ENCODE data around the gene GRM1.

Gene GRM1

DNA sequence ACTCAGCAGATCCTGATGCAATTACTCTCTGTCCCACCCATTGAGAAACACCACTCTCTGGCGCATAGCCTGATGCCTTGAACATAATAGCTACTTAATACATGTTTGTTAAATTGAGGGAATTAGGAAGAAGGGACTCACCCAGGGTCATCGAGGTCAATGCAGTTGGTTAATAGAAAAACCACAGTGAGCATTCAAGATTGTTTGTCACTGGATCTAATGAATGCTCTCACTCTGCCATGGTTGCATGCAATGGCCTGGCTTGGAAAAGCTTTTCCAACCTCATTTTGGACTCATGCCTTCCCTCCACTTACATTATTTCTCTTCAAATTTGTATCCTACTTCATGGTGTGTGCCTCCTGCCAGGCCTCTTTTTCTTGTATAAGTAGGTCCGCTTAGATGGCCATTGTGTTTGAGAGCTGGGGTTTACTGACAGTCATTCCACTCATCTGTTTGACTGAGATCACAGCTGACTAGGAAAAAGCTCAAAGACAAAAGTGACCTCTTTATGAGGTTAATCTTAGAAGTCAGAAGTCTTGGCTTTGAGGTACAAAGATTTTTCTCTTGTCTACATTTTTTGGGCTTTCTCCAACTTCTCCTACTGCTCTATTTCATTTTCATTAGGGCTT lies 360.0 kb downstream of the GRM1 start:
- no peak for DNase-seq (ENCODE audit: low read depth)

DNA sequence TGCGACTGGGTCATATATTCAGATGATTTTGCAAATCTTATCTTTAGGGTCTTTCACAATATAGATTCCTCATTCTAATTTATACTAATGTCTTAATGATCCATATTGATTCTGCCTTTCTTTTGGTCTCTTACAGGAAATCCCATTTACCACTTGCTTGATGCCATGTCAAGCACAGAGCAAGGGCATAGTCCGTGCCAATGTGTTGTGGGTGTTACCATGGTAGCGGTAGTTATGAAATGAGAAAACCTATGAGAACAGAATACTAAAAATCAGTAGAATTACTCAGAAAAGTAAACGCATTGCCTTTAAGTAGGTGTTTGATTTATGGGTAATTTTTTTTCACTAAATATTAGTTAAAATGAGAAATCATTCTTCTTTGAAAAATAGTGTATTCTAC lies 360.9 kb downstream of the GRM1 start:
- DNase-seq (ENCODE audit: low read depth), result no peak

DNA sequence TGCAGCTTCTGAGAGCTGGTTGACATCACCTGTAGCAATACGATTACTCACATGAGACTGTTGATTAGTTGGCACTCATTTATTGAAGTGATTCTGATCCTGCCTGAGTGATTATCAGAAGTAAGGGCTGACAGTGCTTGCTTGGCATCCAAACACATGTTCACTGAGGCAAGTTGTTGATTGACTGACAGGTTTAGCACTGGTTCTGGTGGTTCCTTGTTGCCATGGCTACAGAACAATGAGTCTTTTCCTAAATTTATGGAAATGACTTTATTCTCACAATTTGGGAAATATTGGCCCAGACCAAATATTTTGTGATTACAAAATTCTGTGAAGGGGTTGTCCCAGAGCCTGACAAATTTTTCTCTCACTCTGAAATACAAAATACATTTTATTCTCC lies 368.8 kb downstream of the GRM1 start:
- no peak for DNase-seq (ENCODE audit: low read depth)

DNA sequence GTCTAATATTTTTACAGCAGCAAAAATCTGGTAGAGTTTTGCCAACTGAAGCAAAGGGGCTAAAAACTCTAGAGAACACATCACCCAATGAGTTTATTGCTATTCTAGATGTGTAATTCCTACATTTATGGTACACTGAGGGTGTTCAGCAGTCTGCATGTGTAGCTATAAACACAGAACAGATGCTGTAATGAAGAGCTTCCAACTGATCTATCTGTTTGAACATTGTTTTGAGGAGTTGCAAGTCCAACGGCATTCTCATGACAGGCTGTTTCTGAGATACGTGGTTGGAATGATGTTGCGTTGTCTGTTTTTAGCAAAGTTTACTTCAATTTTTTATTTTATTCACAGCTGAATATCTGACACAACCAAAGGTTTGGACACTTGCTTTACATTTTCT lies 373.6 kb downstream of the GRM1 start:
- DNase-seq (ENCODE audit: low read depth), result no peak

GRCh38 chr6:146408583-146408982 lies 379.7 kb downstream of the GRM1 start:
- no peak for DNase-seq (ENCODE audit: low read depth)

DNA sequence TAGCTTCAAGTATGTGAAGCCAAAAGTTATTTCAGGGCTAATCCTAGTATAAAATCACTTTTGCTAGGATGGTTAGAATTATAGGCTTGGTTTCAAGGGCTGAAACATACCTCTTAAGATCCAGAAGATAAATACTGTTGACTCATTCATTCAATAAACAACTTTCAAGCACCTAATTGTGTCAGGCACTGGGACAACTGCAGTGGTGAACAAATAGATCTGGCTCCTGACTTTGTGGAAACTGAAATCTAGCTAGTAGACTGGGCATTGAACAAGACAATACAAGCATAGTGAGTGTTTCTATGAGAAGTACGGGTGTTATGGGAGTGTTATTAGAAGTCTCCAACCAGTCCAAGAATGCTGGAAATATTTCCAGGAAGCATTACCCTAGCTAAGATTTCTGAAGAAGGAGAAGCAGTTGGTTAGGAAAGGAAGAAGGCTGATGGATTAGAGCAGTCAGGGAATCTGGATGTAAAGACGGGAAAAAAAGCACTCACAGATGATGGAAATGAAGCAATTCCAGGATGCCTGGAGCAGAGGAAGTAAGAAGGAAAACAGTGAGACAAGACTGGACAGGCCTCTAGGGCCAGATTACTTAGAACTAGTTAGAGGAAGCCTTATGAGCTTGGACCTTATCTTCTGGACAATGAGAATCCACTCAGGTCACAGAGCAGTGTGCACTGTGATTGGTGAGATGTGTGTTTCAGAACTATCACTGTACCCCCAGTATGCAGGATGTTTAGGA lies 382.2 kb downstream of the GRM1 start:
- no peak for DNase-seq (ENCODE audit: low read depth)

DNA sequence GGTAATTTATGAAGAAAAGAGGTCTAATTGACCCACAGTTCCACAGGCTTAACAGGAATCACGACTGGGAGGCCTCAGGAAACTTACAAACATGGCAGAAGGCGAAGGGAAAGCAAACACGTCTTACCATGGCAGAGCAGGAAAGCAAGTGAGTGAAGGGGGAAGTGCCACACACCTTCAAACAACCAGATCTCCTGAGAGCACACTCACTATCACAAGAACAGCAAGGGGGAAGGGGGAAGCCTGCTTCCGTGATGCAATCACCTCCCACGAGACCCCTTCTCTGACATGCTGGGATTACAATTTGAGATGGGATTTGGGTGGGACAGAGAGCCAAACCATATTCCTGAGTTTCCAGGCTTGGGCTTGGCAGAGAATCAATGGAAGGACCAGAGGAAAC lies 390.7 kb downstream of the GRM1 start:
- no peak for DNase-seq (ENCODE audit: low read depth)

GRCh38 chr6:146420255-146420654 lies 391.4 kb downstream of the GRM1 start:
- no peak for DNase-seq (ENCODE audit: low read depth)

DNA sequence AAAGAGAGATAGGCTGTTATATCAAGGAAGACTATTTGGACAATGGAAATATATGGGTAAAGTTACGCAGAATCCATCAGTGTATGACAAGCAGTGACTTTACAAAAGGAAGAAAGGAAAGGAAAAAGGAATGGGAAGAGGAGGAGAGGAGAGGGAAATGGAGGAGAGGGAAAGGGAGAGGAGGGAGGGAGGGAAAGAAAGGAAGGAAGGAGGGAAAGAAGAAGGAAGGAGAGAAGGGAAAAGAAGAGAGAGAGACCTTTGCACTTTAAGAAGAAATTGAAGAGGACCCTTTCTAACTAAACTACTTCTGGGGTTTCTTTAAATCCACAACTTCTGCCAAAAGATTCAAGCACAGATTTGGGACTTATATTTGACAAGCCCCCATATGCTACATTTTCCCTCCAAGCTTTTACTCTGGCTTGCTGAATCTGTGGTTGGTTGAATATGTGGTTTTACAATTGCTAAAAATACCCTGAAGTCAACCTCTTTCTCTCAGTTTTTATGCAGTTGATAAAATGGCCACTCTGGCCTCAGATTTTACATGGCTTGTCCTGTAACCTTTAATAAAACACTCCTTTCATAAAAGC lies 394.0 kb downstream of the GRM1 start:
- no peak for DNase-seq (ENCODE audit: low read depth)

DNA sequence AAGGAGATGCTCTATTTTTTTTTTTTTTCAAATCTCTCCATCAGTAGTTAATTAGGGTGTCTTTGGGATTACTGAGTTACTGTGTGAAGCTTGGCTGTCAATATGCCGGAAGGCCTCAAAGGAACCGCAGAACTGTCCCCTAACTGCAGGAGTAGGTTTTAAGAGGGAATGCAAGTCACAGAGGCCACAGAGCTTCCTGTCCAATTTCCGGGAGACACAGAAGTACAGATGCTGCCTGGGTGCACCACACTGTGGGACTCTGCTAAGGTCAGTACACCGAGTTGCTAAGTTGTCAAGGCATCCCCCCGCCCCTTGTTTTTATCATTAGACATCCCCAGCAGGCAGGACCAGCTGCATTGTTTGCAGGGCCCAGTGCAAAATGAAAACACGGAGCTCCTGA lies 394.6 kb downstream of the GRM1 start:
- DNase-seq (ENCODE audit: low read depth), result no peak

DNA sequence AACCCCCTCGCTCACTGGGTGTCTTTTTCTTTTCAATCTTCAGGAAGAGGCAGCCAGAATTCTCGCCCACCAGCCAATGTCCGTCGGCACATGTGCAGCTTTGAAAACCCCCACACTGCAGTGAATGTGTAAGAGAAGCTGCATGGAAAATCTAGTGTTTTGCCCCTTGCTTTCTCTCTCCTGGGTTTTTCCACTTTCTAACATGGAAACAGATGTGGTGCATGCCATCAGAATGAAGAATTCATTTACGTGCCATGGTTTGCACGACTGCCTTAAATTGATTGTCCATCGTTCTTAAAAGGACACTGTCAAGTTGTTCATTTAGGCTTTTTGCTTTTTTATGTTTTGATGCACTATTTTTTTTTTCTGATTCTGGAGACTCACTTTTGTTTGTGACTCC lies 397.7 kb downstream of the GRM1 start:
- DNase-seq (ENCODE audit: low read depth), result no peak

GRCh38 chr6:146429831-146430230 lies 401.0 kb downstream of the GRM1 start:
- DNase-seq (ENCODE audit: low read depth), result no peak

DNA sequence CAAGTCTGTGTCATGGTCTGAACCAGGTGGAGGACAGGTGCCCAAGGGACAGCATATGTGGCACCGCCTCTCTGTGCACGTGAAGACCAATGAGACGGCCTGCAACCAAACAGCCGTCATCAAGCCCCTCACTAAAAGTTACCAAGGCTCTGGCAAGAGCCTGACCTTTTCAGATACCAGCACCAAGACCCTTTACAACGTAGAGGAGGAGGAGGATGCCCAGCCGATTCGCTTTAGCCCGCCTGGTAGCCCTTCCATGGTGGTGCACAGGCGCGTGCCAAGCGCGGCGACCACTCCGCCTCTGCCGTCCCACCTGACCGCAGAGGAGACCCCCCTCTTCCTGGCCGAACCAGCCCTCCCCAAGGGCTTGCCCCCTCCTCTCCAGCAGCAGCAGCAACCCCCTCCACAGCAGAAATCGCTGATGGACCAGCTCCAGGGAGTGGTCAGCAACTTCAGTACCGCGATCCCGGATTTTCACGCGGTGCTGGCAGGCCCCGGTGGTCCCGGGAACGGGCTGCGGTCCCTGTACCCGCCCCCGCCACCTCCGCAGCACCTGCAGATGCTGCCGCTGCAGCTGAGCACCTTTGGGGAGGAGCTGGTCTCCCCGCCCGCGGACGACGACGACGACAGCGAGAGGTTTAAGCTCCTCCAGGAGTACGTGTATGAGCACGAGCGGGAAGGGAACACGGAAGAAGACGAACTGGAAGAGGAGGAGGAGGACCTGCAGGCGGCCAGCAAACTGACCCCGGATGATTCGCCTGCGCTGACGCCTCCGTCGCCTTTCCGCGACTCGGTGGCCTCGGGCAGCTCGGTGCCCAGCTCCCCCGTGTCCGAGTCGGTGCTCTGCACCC lies 405.2 kb downstream of the GRM1 start:
- DNase-seq (ENCODE audit: low read depth), result no peak

GRCh38 chr6:146434732-146435390 lies 406.0 kb downstream of the GRM1 start:
- DNase-seq (ENCODE audit: low read depth), result no peak

DNA sequence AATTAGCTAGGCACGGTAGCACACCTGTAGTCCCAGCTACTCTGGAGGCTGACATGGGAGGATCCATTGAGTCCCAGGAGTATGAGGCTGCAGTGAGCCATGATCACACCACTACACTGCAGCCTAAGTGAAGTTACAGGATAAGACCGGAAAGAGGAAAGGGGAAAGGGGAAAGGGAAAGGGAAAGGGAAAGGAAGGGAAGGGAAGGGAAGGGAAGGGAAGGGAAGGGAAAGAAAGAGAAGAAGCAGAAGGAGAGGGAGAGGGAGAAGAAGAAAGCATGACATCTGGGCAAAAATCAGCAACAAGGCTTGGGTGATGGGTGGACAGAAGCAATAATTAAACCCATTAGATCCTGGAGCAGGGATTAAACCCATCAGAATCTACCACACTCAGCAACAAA lies 413.0 kb downstream of the GRM1 start:
- no peak for DNase-seq (ENCODE audit: low read depth)

- no peak for DNase-seq (ENCODE audit: low read depth)
These were observed 415.3 kb downstream of the GRM1 start for GRCh38 chr6:146444189-146444588.

- no peak for DNase-seq (ENCODE audit: low read depth)
These were observed 416.4 kb downstream of the GRM1 start for GRCh38 chr6:146445233-146445632.

DNA sequence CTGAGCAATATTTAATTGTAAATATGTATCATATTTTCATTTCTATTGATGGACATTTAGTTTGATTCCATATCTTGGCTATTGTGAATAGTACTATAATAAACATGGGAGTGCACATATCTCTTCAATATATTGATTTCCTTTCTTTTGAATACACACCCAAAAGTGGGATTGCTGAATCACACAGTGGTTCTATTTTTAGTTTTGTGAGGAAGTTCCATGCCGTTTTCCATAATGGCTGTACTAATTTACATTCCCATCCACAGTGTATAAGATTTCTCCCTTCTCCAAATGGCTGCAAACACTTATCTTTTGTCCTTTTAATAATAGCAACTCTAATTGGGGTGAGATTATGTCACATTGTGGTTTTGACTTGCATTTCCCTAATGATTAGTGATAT lies 428.0 kb downstream of the GRM1 start:
- DNase-seq (ENCODE audit: low read depth), result no peak

DNA sequence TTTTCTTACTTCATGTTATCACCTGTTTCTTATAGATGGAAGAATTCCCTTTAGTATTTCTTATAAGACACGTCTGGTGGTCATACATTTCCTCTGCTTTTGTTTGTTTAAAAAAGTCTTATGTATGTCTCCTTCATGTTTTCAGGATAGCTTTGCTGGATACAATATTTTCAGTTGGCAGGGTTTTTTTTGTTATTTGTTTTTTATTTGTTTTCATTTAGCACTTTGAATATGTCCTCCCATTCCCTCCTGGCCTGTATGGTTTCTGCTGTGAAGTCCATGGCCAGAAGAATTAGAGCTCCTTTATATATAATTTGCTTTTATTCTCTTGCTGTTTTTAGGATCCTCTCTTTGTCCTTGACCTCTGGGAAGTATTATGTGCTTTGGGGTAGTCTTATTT lies 432.1 kb downstream of the GRM1 start:
- no peak for DNase-seq (ENCODE audit: low read depth)

DNA sequence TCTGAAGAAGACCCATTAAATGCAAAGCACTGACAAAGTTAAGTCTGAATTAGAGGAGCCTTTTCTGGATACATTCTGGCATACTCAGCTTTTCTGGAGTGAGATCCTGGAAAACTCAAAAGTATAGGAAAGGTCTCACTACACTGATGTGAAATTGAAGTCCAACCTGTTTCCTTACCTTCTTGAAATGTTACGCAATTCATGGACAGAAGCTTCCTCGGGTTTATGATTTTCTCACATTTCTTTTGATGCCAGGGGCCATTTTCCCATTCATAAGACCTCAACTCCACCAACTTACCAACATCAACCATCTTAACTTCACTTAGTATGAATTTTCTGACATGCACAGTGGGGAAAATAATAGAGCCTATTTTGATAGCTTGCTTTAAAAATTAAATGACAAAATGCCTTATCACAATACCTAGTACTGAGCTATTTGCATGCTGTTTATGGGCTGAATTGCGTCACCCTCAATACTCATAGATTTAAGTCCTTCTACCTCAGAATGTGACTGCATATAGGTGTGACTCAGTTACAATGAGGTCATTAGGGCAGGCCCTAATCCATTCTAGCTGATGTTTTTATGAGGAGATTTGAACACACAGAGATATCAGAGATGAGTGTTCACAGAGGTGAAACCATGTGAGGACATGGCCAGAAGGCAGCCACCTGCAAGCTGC lies 441.4 kb downstream of the GRM1 start:
- no peak for DNase-seq (ENCODE audit: low read depth)

GRCh38 chr6:146472918-146473317 lies 444.1 kb downstream of the GRM1 start:
- DNase-seq (ENCODE audit: low read depth), result no peak

DNA sequence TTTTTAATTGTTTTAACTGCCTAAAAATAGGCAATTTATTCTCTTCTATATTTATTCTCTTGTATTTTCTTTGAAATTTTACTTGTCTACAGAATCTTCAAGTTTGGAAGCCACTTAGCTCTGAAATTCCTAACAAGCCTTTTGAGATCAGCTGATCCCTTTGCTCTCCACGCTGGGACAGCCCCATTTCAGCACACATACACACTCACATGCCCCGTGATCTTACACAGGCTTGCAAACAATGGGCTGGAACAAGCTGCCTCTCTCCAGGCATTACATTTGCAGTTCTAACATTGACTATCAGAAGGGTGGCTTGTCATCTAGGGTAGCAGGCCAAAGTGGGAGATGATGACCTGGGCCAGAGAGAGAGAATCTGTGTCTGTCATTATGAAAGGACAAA lies 452.7 kb downstream of the GRM1 start:
- no peak for DNase-seq (ENCODE audit: low read depth)

Measured in stimulated activated CD8-positive, alpha-beta memory T cell treated with anti-CD3 and anti-CD28 coated beads, Interleukin-12 subunit alpha, Interleukin-12 subunit beta, amount 100 ng/mL, for 1 hour (primary cell).